K562 (cell line): ENCODE results near the gene NUP62CL. TPM values are rescaled to one million over a fixed set of nuclear protein-coding genes. Genes with fewer than 3 reads are reported as not detected.

ENCODE experiments used
- CBFA2T3 ChIP-seq: fragments of 450-650 bp; IDR thresholded peaks from 2 replicates; pipeline ENCODE4 v1.6.1; 2017
- EWSR1 ChIP-seq: fragments of 450-650 bp; IDR thresholded peaks from 2 replicates; pipeline ENCODE4 v1.6.1; 2018; ENCODE audit warnings: borderline replicate concordance, mild to moderate bottlenecking, low read depth, moderate library complexity; ENCODE audit not compliant: partially characterized antibody
- POLR2A ChIP-seq: fragments of 450-650 bp; conservative IDR thresholded peaks from 2 replicates; pipeline ENCODE4 v1.6.1; 2016
- REST ChIP-seq, 2 experiments: fragments of 450-650 bp; formaldehyde crosslinking in 1 of 2; IDR thresholded peaks; 2 replicates each; pipeline versions ENCODE4 v1.4.0 to v1.6.1; 2014 to 2020; ENCODE audit warnings: mild to moderate bottlenecking in 2 of 2, borderline replicate concordance in 1 of 2, low read depth in 1 of 2
- ZBTB34 ChIP-seq: fragments of 250-450 bp; sonication (Bioruptor Pico); IDR thresholded peaks from 2 replicates; pipeline ENCODE4 v1.8.0; 2021; ENCODE audit warnings: mild to moderate bottlenecking, moderate library complexity
- polyA plus RNA-seq, 8 experiments: library from polyadenylated mRNA; depleted of rRNA in 4 of 8; stranded (reverse) in 5 of 8; unstranded in 3 of 8; fragments of >200 nt; fragmentation: Nextera tagmentation in 2 of 8; fragmentation: Illumina TruSeq in 1 of 8; extraction: Ambion mirVana in 2 of 8; extraction: Trizol in 1 of 8; gene quantifications; 2 replicates each; pipeline versions ENCODE4 v1.2.1 to v1.2.3, GENCODE V29; 2011 to 2014; ENCODE audit warnings: inconsistent platforms in 1 of 8, missing spikeins in 1 of 8
- total RNA-seq, 7 experiments: library from RNA; depleted of rRNA in 6 of 7; stranded (reverse); fragments of >200 nt in 6 of 7; fragmentation: Illumina TruSeq in 2 of 7; extraction: Trizol in 2 of 7; gene quantifications; 2 replicates each; pipeline versions ENCODE4 v1.2.1 to v1.2.3, GENCODE V29; 2011 to 2021; ENCODE audit warnings: low replicate concordance in 1 of 7

The NUP62CL gene
- total and polyA plus RNA-seq, 9 of the 15 experiments (the other 6 are each of a cell fraction or from before 2014, with no cell fraction given): 29.7 to 101 (median 42.7) TPM

GRCh38 chrX:107153005-107153404 lies 53.2 kb downstream of the NUP62CL start (continued):
- no peak for TF ChIP-seq REST (IDR thresholded peaks at IDR 0.05; ENCODE audit: borderline replicate concordance)
- no peak for TF ChIP-seq REST (CRISPR knock-in tag; IDR thresholded peaks at IDR 0.05; ENCODE audit: low read depth)
- TF ChIP-seq CBFA2T3: peak; percentile 88
- TF ChIP-seq ZBTB34 (CRISPR knock-in tag): no peak
- no peak for TF ChIP-seq POLR2A
- TF ChIP-seq EWSR1: no peak
